NCI-H146 (cell line): Measurements from ENCODE around the gene ABCA4.

Experiments
- DNase-seq: peaks from one replicate; lab custom pipeline; 2025; lab: John Stamatoyannopoulos, UW

Gene ABCA4

DNA sequence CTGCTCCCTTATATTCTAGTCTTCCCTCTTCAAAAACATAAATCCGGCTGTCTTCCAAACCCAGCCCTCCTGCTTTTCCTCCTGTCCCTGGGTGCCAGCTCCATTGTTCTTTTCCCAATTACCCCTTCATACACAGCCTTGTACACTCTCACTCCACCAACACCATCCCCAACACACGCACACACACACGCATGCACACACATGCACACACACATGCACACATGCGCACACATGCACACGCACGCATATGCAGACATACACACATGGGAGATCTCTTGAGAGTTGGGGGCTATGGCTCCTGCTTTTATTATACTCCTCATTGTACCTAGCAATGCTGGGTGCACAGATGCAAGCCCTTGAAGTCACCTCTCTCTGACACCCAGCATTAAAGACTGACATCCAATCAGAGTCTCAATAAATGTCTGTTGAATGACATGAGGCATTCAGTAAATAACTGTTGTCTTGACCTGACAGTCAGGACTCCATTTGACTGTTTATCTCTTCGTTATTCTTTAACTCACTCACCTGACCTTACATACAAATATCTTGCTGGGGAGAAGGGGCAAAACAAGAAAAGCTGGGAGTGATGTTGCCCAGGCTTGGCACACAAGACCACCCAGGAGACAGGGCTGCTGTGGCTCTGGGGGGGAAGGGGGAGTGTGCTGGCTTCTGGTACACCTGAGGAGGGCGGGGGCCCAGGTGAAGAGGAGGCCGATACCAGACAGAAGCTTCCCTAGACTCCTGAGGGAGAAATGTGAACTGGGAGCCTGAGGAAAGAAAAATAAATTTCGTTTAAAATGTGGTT is 16.0 kb downstream of the ABCA4 start:
- DNase-seq = no peak

DNA sequence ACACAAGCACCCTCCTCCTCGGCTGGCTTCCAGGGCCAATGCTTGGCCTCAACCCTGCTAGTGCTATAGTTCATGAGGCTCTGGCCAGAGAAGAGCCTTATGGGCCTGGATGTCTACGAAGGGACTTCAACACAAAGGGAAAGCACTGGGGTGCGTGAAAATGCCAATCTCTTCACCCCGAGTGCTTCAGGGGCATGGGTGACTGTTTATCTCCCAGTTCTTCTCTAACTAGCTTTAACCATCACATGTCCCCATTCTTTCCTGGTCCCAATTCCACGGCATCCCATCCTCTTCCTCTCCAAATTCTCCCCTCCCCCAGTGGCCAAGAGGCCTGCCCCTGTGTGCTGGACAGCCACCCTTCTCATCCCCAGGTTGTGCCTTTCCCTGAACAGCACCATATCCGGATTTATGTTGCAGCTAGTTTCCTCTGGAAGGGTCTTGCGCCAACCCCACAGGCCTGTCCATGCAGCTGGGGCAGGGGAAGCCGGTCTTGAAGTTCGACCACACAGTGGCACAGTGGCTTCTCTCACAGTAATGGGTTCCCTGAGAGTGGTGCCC is 16.7 kb downstream of the ABCA4 start:
- DNase-seq = no peak

DNA sequence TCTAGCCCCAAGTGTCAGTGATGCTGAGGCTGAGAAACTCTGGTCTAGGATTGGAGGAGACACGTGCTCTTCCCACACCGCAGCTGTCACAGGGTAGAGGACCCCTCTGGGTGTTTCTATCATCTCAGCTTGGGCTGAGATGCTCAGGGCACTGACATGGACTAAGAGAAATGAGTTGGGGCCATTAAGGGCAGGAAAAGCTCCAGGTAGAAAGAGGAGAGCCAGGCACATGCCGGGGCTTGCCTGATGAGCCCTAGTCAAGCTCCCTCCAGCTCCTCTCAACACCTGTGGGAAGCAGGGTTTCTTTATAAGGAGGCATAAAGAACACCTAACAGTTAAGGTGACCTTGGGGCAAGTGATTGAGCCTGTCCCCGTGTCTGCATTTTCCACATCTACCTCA is 17.3 kb downstream of the ABCA4 start:
- no peak for DNase-seq

DNA sequence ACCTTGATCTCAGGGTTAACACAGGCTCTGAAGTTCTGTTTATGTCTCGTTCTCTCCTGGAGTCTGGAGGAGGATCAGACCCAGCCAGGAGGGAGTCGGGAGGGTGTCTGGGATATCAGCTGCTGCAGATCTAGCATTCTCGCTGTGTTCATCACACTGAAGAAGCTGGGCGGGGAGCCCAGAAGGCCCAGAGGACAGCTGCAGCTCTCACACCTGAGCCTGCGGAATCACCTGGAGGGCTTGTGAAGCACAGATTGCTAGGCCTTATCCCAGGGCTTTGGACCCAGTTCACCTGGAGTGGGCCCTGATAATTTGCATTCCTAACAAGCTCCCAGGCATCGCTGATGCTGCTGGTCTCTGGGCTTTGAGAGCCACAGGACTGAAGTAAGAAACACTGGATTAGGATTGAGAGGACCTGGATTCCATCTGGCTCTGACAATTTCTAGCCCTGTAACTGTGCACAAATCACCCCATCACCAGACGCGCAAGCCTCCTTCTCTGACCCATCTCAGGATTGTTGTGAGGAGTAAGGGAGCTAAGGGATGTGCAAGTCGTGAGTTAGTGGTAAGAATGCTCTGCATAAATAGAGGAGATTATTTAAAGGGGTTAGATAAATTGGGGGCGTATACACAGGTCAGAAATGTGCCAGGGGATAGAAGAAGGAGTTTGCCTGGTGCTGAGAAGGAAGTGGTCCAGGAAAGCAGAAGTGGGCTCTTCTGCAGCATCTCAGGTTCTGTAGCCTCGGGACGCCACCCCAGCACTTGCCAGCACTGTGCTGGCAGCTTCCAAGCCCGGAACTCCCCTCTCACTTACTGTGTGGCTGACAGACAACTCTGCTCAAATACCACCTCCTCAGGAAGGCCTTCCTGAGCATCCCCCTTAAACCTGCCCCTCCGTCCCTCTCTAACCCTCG is 19.1 kb downstream of the ABCA4 start:
- DNase-seq = no peak

DNA sequence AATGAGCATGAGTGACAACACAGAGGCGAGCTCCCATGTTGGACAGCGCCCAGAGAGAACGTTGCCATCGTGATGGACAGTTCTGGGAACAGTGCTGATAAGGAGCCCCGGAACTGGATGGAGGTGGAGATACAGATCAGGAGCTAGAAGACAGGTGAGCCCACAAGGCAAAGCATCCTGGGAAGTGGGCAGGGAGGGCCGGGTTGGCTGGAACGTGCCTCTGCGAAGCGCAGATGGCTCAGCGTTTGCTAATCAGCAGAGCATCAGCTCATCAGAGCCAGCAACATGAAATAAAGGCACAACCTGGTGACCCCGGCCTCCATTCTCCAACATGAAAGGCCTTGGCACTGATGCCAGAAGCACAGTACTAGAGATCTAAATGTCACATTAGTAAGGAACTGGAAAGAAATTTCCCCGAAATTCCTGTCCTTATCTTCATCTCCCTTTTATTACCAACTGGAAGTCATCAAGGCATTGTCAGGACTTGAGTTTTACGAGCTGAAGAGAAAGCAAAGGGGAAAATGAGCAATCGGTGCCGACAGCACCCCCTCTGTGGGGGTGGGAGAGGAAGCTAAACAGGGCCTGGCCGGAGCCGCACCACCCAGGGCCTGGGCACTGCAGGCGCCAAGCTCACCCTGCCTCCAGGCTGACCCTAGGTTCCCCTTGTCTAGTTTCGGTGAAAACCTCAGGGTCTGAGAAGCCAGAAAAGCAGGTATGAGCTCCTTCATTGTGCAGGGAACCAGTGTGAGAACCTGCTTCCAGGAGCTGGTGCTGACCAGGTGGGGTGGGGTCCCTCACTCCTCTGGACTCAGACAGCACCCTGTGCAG is 19.9 kb downstream of the ABCA4 start:
- DNase-seq = no peak

DNA sequence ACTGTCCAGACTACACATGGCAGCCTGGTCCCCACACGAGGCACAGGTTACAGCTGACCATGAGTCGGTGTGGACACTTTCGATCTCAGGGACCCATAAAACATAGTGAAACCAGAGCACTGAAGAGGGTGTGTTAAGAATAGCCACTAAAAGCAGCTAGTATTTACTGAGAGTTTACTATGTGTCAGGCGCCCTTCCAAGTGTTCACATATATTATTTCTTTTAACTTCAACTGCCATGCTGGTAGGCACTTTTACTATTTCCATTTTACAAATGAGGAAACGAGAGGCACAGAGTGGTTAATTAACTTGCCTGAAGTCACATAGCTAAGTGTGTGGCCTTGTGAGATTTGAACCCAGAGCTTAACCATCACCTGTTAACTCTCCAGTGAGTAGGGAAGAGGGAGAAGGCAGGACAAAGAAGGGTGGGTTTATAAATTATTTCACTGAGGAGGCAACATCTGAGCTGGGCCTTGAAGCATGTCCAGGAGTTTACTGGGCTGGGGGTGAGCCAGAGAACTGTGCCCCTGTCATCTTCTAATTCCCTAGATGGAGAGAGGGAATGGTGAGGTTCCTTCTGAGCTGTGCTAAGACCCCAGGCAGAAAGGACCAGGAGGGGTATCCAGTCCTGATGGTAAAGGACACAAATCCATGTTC is 20.7 kb downstream of the ABCA4 start:
- no peak for DNase-seq

DNA sequence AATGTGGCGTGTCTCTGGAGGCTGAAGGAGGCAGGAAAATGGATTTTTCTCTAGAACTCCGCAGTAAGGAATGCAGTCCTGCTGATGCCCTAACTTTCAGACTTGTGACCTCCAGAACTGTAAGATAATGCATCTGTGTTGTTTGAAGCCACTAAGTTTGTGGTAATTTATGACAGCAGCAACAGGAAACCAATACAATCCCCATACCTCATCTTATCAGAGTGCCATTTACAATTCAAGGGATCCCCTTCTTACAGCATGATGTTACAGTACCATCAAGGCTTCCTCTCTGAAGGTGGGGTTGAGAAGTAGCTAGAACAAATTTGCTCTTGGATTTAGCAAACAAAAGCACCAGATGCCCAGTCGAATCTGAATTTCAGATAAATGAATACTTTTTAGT is 21.6 kb downstream of the ABCA4 start:
- DNase-seq = no peak

DNA sequence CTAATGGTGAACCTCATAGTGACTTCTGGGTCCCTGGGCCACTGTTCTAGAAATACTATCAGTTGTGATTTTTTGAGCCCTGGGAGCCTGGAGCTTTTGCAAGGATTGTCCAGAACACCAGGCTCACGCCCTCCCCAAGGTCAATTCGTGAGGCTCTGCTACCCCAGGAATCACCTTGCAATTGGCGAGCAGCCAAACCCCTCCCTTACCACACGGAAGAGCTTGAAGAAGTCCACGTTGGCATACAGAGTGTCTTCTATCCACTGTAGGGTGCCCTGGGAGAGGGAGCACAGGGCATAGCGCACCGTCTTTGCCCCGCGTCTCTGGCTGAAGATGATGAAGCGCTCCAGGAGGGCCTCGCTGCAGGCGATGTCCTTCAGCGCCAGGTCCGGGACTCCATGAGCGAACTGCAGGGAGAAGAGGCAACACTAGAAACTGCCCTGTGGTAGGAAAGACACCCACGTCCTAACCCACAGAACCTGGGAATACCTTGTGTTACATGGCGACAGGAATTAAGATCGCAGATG is 22.3 kb downstream of the ABCA4 start:
- DNase-seq = no peak

DNA sequence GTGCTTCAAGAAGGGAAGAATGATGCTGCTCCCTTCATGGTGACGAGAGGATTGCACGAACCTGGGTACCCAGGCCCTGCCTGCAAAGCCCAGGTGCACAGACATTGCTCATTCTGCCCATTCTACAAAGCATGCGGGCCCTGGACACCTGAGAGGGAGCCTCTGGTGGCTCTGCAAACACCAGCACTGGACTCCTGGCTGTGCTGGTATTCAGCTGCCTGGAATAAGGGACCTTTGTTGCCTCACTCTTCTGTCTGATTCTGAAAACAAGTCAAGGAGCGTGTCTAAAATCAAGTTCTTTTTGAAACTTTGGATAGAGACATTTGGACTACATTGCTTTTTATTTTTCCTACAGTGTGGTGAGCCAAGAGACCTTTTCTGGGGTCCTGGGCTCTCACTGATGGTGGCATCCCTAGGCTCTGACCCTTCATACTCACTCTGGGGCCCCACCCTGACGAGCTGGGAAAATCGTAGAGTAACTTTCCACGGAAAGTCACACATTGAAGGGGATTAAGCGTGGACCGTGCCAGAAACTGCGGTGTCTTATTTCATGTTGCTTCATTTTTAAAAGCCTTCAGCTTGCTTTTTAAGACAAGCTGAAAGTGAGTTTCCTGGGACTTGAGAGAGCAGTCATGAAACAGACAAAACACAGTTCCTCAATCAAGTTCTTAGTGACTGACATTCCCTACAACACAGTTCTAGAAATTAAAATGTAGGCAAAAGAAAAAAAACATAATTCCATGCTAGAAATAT is 24.0 kb downstream of the ABCA4 start:
- DNase-seq = no peak

DNA sequence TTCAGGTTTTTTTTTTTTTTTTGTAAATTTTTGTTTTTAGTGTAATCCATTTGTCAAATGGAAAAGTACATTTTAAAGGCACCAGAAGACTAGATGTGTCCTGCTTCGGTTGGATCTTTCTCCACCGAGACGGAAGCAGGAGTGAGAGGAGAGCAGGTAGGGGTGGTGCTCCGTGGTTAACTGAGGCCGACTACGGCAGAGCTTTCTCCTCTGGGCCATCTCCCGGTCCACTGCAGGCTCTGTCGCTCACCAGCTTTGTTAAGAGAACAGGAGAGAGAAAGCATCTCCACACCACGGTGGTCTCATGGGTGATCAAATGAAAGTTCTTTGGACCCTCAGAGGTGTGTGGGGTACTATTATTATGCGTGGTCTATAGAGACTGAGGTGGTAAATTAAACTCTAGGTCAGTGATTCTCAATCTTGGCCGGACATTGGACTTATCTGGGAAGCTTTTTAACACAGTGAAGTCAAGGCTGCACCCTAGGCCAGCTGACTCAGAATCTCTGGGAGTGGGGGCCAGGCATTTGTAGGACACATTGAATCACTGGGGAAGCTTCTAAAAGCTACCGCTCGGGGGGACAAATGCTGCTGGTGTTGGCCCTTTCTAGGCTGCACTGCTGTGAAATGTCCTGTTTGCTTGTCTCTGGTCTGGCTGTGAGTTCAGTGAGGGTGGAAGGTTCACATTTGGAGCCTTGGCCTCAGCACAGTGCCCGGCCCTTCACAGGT is 25.0 kb downstream of the ABCA4 start:
- no peak for DNase-seq

DNA sequence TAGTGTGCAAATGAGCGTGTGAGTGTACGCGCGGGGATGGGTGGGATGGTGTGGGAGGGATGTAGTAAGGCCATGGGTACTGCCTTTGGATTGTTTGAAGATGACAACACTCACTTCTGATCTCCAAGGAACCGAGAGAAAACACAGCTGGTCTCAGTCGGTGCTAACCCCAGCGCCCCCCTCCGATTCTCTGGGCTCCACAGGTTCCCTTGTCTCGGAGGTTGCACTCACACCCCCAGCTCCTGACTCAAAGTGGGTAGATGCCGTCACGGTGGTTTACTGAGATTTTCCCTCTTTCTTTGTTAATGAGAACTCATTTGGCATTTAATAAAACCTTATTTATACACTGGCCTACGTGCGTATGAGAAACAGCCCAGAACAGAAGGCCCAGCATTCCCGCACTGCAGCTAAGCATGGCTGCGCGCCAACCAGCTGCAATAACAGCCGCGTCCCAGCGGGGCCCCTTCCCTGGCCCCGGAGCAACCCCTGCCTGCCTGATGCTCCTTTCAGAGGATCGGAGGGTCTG is 25.8 kb downstream of the ABCA4 start:
- DNase-seq = no peak

DNA sequence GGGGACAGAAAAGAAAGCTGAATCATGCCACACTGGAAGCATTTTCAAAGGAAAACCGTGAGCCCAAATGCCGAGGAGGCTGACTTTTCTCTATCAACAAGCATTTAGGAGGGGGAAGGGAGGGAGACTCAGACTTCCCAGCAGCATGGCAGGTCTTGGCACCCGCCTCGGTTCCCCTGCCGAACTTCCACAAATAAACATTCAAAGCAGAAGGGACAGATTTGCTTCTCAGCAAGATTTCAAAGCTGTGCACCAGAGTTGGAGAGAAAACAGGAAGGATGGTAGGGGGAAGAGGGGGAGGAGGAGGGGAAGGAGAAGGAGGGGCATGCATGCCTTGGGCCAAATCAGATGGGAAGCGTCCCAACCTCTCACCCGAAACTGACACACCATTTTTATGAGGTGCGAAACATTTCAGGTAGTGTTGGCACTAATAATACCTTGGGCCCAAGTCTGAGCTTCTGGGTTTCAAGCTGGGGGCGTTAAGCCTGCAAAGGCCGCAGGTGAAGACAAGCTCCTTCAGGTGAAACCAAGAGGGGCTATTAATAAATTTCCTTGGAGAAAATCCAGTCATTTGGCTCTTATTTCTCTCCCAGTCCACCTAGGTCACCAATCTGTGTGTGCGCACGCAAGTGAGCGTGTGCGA is 26.4 kb downstream of the ABCA4 start:
- DNase-seq = no peak

DNA sequence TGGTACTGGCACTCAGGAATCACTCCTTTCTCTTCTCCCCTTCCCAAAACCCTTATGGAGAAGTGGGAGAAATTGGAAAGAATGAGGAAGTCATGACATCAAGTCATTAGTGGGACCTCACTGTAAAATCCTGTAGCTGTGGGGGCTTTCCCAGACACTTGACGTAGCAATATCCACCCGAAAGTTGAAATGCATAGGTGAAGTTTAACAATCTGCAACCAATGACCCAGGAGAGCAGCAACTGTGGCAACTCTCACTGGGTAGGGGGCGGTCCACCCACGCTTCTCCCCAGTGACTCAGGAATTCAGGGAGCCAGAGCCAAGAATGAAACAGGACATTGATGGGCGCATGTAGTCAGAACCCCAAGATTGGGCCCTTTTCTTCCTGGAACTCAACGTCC is 27.0 kb downstream of the ABCA4 start:
- DNase-seq = no peak

DNA sequence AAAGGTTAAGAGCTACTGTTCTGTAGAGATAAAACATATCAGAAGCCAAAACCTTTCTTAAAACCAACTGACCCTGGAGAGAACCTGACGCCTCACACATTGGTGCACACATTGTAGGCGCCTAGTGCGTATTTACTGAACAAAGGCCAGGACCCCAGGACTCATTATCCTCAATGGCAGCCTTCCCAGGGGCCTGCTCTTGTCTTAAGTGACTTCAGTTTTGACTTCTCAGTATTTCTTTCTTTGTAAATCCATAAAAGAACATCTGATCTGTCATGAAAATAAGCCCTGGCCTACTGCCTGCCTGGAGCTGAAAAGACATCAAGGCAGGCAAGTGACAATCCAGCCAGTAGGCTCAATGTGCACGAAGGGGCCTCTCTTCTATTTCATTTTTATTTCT is 27.6 kb downstream of the ABCA4 start:
- DNase-seq = no peak

DNA sequence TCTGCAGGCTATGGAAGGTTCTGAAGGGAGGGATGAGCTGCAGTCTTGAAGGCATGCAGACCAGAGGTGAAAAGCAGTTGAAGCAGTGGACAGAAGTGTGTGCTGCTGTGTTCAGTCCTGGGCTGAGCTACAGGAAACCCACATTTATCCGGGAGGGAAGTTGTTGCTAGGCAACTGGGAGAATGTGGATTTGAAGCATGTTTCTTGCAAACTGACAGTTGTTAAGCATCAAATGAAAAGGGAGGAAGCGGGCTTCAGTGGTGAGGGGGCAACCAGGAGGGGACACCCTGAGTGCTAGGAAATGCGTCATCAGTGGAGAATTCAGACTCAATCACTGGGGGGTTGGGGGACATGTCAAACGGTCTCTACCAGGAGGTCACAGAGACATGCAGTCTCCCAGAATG is 28.7 kb downstream of the ABCA4 start:
- DNase-seq = no peak

DNA sequence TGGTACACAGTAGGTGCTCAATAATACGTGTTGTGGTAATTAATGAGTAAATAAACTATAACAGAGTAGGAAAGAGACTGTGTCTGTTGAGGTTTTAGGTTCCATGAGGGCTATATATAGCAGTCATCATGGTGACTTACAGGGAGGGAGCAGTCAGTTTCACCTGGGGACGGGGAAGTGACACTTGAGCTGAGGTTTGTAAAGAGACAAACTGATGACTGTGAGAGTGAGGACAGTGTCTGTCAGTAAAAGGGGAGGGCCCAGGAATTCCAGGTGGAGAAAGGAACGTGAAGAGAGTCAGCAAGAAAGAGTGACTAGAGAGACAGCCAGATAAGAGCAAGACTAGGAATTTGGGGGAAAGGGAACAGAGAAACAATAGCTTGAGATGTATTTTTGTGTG is 30.2 kb downstream of the ABCA4 start:
- no peak for DNase-seq

DNA sequence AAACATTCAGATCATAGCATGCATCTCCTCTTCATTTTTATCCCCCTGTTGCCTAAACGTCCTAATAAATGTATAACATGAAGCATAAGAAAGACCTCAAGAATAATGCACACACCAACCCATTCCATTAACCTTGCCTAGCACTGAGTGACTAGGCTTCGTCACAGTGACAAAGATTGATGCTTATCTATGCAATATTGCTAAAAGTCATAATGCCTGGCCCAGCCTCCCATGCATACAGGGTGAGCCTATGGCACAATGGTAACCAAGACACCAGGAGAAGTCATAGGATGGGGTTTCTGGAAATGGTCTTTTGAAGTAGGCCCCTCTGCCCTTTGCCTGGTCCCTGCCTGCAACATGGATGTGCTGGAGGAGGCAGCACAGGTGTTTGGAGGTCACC is 33.8 kb downstream of the ABCA4 start:
- no peak for DNase-seq

DNA sequence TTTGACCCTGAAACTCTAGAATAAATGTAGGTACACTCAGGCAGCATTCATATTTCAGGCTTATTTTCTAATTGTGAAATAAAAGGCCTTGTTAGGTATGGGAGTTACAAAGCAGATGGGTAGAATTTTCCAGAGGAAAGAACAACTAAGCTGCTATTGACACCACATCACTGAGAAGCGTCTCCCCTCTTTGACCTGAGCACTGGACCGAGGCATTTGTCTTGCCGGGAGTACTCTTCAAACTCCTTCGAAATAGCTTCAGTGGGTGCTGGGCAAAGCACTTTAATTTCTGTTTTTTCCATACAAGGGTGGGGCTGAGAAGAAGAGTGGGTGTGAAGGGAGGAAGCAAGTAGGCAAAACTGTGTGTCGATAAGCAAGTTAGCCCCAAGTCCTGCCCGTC is 36.4 kb downstream of the ABCA4 start:
- no peak for DNase-seq

DNA sequence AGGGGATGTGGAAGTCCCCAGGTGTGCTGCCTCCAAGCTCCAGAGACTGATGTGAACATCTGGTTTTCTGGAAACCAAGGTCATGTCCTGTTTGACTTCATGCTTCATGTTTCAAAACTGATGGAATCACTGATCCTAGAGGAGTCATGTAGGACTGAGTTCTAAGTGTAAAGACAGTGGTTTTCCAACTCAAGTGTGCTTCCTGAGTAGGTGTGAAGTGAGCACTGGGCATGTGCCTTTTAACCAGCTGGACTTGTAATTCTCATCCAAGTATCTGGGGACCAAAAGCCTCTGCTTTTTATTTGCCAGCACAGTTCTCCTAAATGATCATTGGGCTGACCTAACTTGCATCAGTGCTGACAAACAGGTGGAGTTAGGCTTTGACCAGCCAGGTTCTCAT is 36.9 kb downstream of the ABCA4 start:
- DNase-seq = no peak
